Muscle layer of colon (tissue), 2 donors: Measurements from ENCODE around the gene GALNT16.

ENCODE experiments used
- H3K27ac ChIP-seq: one replicate; pipeline ENCODE4 v1.7.0; 2013; ENCODE audit warnings: low read depth, mild to moderate bottlenecking, low read length, moderate library complexity
- H3K27me3 ChIP-seq, 2 donors: one replicate each; pipeline ENCODE4 v1.7.0; 2013; ENCODE audit warnings: low read length in 2 of 2, mild to moderate bottlenecking in 2 of 2; ENCODE audit not compliant: insufficient read depth in 2 of 2, control insufficient read depth in 1 of 2
- H3K36me3 ChIP-seq: one replicate; pipeline ENCODE4 v1.7.0; 2013; ENCODE audit warnings: mild to moderate bottlenecking, low read length; ENCODE audit not compliant: insufficient read depth
- H3K4me1 ChIP-seq: one replicate; pipeline ENCODE4 v1.7.0; 2013; ENCODE audit warnings: mild to moderate bottlenecking, low read length; ENCODE audit not compliant: insufficient read depth
- H3K4me3 ChIP-seq, 2 donors: one replicate each; pipeline ENCODE4 v1.7.0; 2013; ENCODE audit warnings: low read length in 2 of 2, low read depth in 1 of 2, mild to moderate bottlenecking in 1 of 2, moderate library complexity in 1 of 2
- H3K9ac ChIP-seq: one replicate; pipeline ENCODE4 v1.7.0; 2013; ENCODE audit warnings: low read length
- H3K9me3 ChIP-seq: one replicate; pipeline ENCODE4 v1.7.0; 2013; ENCODE audit warnings: mild to moderate bottlenecking, low read length
- donor health status: abdominal sarcoma.
- donor health status: Adenocarcinoma of cecum.

GALNT16 gene

DNA sequence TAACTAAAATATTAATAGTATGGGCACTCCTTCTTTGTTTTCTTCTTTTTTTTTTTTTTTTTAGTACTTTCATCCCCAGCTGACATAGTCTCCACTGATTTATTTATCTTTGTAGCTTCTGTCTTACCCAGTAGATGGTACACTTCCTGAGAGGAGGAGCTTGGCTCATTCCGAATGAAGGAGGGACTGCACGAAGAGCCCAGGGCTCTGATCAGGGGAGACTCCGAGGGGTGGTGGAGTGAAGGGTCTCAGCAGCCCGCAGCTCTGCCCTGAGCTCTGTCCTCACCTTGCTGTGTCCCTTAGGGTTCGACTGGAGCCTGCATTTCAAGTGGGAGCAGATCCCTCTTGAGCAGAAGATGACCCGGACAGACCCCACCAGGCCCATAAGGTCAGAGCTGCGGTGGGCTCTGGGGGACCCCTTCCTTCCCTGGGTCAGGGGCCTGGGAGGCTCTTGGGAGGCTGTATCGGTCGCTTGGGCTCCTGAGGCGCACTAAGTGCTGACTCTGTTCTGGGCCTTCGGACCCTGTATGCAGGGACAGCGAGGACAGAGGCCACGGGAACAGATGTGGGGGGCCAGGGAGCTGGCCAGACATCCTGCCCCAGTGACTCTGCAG lies 72.9 kb downstream of the GALNT16 start:
- no peaks in the 10 kb centered on the region for H3K4me1 ChIP-seq
- H3K27ac ChIP-seq, result no peak overlapping the region
- H3K36me3 ChIP-seq, result no peaks in the 10 kb centered on the region
- H3K27me3 ChIP-seq, result no peaks in the 10 kb centered on the region
- H3K9me3 ChIP-seq, result no peaks in the 10 kb centered on the region
- no peak overlapping the region for H3K4me3 ChIP-seq
- H3K9ac ChIP-seq, result no peak overlapping the region

GRCh38 chr14:69333791-69334337 lies 73.9 kb downstream of the GALNT16 start:
- H3K4me3 ChIP-seq, result no peak overlapping the region
- no peaks in the 10 kb centered on the region for H3K9me3 ChIP-seq
- H3K9ac ChIP-seq, result no peak overlapping the region
- no peak overlapping the region for H3K27ac ChIP-seq
- no peaks in the 10 kb centered on the region for H3K4me1 ChIP-seq
- no peaks in the 10 kb centered on the region for H3K36me3 ChIP-seq
- no peaks in the 10 kb centered on the region for H3K27me3 ChIP-seq

DNA sequence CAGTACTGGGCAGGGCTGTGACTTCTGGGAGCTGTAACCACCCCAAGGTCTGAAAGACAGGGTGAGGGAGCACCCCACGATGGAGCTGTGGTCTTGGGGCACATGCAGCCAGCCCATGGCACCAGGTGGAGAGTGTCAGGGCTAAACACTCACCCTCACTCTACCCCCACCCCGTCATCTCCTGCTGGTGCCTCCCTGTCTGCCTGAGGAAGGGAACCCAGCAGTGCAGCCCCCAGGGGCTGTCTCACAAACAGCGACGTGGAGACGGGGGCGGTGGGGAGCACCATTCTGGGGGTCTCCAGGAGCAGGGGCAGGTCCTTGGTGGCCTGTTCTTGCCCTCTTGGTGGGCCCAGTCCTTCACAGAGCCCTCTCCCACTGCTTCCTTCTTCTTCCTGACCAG lies 74.6 kb downstream of the GALNT16 start:
- no peaks in the 10 kb centered on the region for H3K4me1 ChIP-seq
- no peak overlapping the region for H3K4me3 ChIP-seq
- H3K36me3 ChIP-seq, result no peaks in the 10 kb centered on the region
- no peaks in the 10 kb centered on the region for H3K9me3 ChIP-seq
- no peak overlapping the region for H3K9ac ChIP-seq
- no peak overlapping the region for H3K27ac ChIP-seq
- H3K27me3 ChIP-seq, result no peaks in the 10 kb centered on the region

- Histone ChIP-seq H3K9me3 (no peaks in the 10 kb centered on the region), H3K27me3 (no peaks in the 10 kb centered on the region), H3K4me1 (no peaks in the 10 kb centered on the region), H3K27ac (no peak overlapping the region), H3K36me3 (no peaks in the 10 kb centered on the region), H3K9ac (no peak overlapping the region), H3K4me3 (no peak overlapping the region)
These were observed 75.4 kb downstream of the GALNT16 start for GRCh38 chr14:69335371-69335771.

DNA sequence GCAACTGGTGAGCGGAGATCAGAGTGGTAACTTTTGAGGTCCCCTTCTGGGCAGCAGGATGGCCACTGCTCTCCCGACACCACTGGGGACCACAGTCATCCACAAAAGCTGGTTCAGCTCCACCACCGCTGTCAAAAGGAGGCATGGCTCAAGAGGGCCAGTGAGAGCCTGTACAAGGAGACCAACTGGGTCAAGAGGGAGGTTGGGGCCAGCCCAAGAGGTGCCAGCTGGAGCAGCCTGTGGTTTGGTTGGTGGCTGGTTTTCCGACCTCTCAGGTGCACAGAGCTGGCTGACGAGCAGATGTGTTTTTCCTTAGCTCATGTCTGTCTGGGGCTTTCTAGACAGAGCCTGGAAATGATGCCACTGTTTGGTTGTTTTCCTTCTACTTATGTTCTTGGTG lies 78.0 kb downstream of the GALNT16 start:
- Histone ChIP-seq H3K27me3 (no peaks in the 10 kb centered on the region), H3K27ac (no peak overlapping the region), H3K36me3 (no peaks in the 10 kb centered on the region)

GRCh38 chr14:69339426-69339825 lies 79.5 kb downstream of the GALNT16 start:
- Histone ChIP-seq H3K4me1 (peaks cover 8% of the 10 kb centered on the region), H3K9me3 (no peaks in the 10 kb centered on the region), H3K36me3 (no peaks in the 10 kb centered on the region), H3K4me3 (no peak overlapping the region), H3K27me3 (no peaks in the 10 kb centered on the region), H3K9ac (no peak overlapping the region), H3K27ac (no peak overlapping the region)

More for the DNA sequence above, 78.0 kb downstream of the GALNT16 start:
- Histone ChIP-seq H3K4me1 (peaks cover 3% of the 10 kb centered on the region), H3K4me3 (no peak overlapping the region), H3K9ac (no peak overlapping the region), H3K9me3 (no peaks in the 10 kb centered on the region)

DNA sequence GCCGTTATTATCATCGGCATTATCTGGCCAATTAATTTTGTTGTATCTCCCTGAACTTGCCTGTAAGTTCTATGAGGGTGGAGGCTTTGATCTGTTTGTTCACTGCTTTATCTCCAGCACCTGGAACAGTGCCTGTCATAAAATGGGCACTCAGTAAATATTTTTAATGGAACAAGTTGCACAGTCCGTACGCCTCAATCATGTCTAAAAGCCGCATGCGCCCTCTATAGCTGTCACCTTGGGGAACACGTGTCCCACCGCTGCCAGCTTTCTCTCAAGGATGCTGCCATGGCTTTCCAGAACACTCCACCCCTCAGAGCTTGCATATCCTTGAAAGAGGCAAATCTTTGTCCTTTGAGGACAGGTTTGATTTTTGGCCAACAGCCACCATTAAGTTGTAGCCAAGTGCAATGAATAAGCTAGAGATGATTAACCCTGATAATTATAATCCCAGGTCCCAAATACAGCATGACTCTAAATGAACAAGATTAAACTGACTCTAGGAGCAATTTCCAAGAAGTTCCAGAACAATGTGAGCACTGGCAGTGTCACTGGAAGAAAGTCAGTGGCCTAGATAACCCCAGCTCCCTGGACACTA lies 83.1 kb downstream of the GALNT16 start:
- H3K27me3 ChIP-seq, result no peaks in the 10 kb centered on the region
- H3K9me3 ChIP-seq, result no peaks in the 10 kb centered on the region
- peaks cover 8% of the 10 kb centered on the region for H3K4me1 ChIP-seq
- H3K4me3 ChIP-seq, result no peak overlapping the region
- no peak overlapping the region for H3K27ac ChIP-seq
- no peaks in the 10 kb centered on the region for H3K36me3 ChIP-seq
- no peak overlapping the region for H3K9ac ChIP-seq

GRCh38 chr14:69344171-69344570 lies 84.2 kb downstream of the GALNT16 start:
- Histone ChIP-seq H3K4me3 (no peak overlapping the region), H3K9me3 (no peaks in the 10 kb centered on the region), H3K4me1 (peaks cover 8% of the 10 kb centered on the region), H3K27ac (no peak overlapping the region), H3K9ac (no peak overlapping the region), H3K36me3 (no peaks in the 10 kb centered on the region), H3K27me3 (no peaks in the 10 kb centered on the region)

- no peaks in the 10 kb centered on the region for H3K36me3 ChIP-seq
- H3K4me3 ChIP-seq, result no peak overlapping the region
- H3K9me3 ChIP-seq, result no peaks in the 10 kb centered on the region
These were observed 85.4 kb downstream of the GALNT16 start for GRCh38 chr14:69345402-69345801.

DNA sequence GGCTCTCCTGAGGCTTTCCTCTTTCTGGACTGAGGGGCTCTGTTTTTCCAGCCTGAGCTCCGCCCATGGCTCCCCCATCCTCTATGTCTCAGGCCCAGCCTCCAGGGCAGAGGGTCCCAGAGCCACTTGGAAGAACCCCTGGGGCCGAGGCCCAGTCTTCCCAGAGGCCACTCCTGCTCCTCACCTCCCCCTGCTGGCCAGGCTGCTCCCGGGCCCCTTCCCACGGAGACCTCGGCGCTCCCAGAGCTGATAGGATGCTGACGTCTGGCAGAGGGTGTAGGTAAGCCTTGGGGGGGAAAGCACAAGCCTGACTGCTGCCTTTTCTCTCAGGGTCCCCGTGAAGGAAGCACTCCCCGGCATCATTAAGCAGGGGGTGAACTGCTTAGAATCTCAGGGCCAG lies 86.8 kb downstream of the GALNT16 start:
- Histone ChIP-seq H3K27ac (no peak overlapping the region), H3K4me3 (no peak overlapping the region), H3K9me3 (no peaks in the 10 kb centered on the region), H3K36me3 (no peaks in the 10 kb centered on the region), H3K9ac (no peak overlapping the region), H3K4me1 (peaks cover 8% of the 10 kb centered on the region), H3K27me3 (no peaks in the 10 kb centered on the region)

More at GRCh38 chr14:69345402-69345801, 85.4 kb downstream of the GALNT16 start:
- Histone ChIP-seq H3K27me3 (no peaks in the 10 kb centered on the region), H3K27ac (no peak overlapping the region), H3K4me1 (peaks cover 8% of the 10 kb centered on the region), H3K9ac (no peak overlapping the region)

- H3K27ac ChIP-seq, result no peak overlapping the region
- H3K9me3 ChIP-seq, result no peaks in the 10 kb centered on the region
- no peak overlapping the region for H3K4me3 ChIP-seq
- H3K4me1 ChIP-seq, result no peaks in the 10 kb centered on the region
- no peaks in the 10 kb centered on the region for H3K27me3 ChIP-seq
- H3K36me3 ChIP-seq, result no peaks in the 10 kb centered on the region
- no peak overlapping the region for H3K9ac ChIP-seq
These were observed 89.3 kb downstream of the GALNT16 start for GRCh38 chr14:69349091-69349777.
